ENCODE results near the gene DGKH. TPM values are rescaled to one million over a fixed set of nuclear protein-coding genes. Genes with fewer than 3 reads are reported as not detected.

DGKH gene
- total and polyA plus RNA-seq, 10 of the 15 experiments (the other 5 are each of a cell fraction or from before 2014, with no cell fraction given): 1.3 to 15.2 (median 7.3) TPM

GRCh38 chr13:42107421-42107820 lies 59.0 kb downstream of the DGKH start:
- no peak overlapping the region for H3K9ac ChIP-seq (ENCODE audit: control insufficient read depth, insufficient read depth, low read length)
- 96% methylated on average over 5 of the region's 5 CpGs for WGBS (ENCODE audit: insufficient coverage, insufficient replicate concordance, low lambda C conversion rate, missing lambda C conversion rate)
- SMC1A ChIA-PET (ENCODE audit: uncharacterized antibody, unreplicated experiment): interaction anchor here (1.0 to 2.6 kb wide), 4 partner anchors 51 to 440 kb away, joined by 3 to 20 read pairs (median 4); no protein-coding TSS in a partner anchor
- ATAC-seq: no peak
- intact Hi-C loops (cut with micrococcal nuclease; ENCODE audit: unreplicated experiment) (no loop called here), in situ Hi-C loops (cut with MboI) (no loop called here)
- H3K4me2 ChIP-seq (ENCODE audit: control insufficient read depth, insufficient read depth): no peak overlapping the region
- H4K20me1 ChIP-seq (ENCODE audit: control insufficient read depth, insufficient read depth): no peaks in the 10 kb centered on the region
- RAD21 ChIA-PET (ENCODE audit: unreplicated experiment): interaction anchor here (1.4 to 2.3 kb wide), 3 partner anchors 198 to 439 kb away, joined by 3 to 7 read pairs (median 6); no protein-coding TSS in a partner anchor
- no peak for DNase-seq (ENCODE audit: low read depth, low spot score)
- FAIRE-seq: no peak
- H3K4me3 ChIP-seq: no peak overlapping the region
- CTCF ChIA-PET: interaction anchor here (0.8 to 11.5 kb wide), 5 partner anchors 9 to 440 kb away, joined by 3 to 150 read pairs (median 3); no protein-coding TSS in a partner anchor
- H3K36me3 ChIP-seq (ENCODE audit: control insufficient read depth in 2 of 2, insufficient read depth in 2 of 2, low read length in 1 of 2): no peaks in the 10 kb centered on the region
- H3K9me3 ChIP-seq (replicated peaks; ENCODE audit: control insufficient read depth, insufficient read depth, low read length): no peaks in the 10 kb centered on the region; the same call in 2 of the 3 replicates
- H3K27ac ChIP-seq (ENCODE audit: control insufficient read depth, insufficient read depth): no peak overlapping the region
- BruUV-seq (replicated peaks): no TSS peak
- H3K4me1 ChIP-seq (ENCODE audit: control insufficient read depth, insufficient read depth, low read length): 0 out of 2 replicates have a peak, but pooled peaks cover 3% of the 10 kb centered on the region
- no peaks in the 10 kb centered on the region for H3K27me3 ChIP-seq (replicated peaks in 1 of 2; ENCODE audit: control insufficient read depth in 2 of 2, insufficient read depth in 2 of 2, low read length in 1 of 2)
- H3K79me2 ChIP-seq (ENCODE audit: control insufficient read depth, insufficient read depth, low read length): peaks cover 6% of the 10 kb centered on the region
- TF ChIP-seq NFYA (IDR thresholded peaks at IDR 0.05; ENCODE audit: borderline replicate concordance, low read depth, low read length): no peak
- no peak for TF ChIP-seq NR2F1 (conservative IDR thresholded peaks at IDR 0.05)
- TF ChIP-seq ZNF622 (IDR thresholded peaks at IDR 0.05): no peak
- no peak for TF ChIP-seq POU2F2 (IDR thresholded peaks at IDR 0.05; ENCODE audit: borderline replicate concordance, low read depth, low read length)
- TF ChIP-seq, protein P1, sequence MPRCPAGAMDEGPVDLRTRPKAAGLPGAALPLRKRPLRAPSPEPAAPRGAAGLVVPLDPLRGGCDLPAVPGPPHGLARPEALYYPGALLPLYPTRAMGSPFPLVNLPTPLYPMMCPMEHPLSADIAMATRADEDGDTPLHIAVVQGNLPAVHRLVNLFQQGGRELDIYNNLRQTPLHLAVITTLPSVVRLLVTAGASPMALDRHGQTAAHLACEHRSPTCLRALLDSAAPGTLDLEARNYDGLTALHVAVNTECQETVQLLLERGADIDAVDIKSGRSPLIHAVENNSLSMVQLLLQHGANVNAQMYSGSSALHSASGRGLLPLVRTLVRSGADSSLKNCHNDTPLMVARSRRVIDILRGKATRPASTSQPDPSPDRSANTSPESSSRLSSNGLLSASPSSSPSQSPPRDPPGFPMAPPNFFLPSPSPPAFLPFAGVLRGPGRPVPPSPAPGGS (IDR thresholded peaks at IDR 0.05; ENCODE audit: borderline replicate concordance, insufficient read depth, low read depth, low read length, poor library complexity, severe bottlenecking): no peak
- no peak for TF ChIP-seq CBX3 (IDR thresholded peaks at IDR 0.05; ENCODE audit: borderline replicate concordance, low read depth)
- no peak for TF ChIP-seq NFXL1 (IDR thresholded peaks at IDR 0.05; ENCODE audit: borderline replicate concordance)
- TF ChIP-seq KDM1A (IDR thresholded peaks at IDR 0.05; ENCODE audit: borderline replicate concordance): no peak
- no peak for TF ChIP-seq ATF7 (IDR thresholded peaks at IDR 0.05; ENCODE audit: low read depth)
- TF ChIP-seq ZNF274 (IDR thresholded peaks at IDR 0.05; ENCODE audit: insufficient read depth, insufficient read length): no peak
- no peak for TF ChIP-seq NR2C1 (IDR thresholded peaks at IDR 0.05)
- no peak for TF ChIP-seq IRF4 (IDR thresholded peaks at IDR 0.05; ENCODE audit: low read depth, low read length)
- TF ChIP-seq MEF2A (IDR thresholded peaks at IDR 0.05; ENCODE audit: insufficient read depth, low read depth, low read length): no peak
- POLR2A ChIA-PET: no interaction called here
- no peak overlapping the region for H2AFZ ChIP-seq (ENCODE audit: control insufficient read depth, low read depth, low read length)
